Pancreas (tissue), 10 donors: ENCODE results near the gene SLCO3A1. TPM values are rescaled to one million over a fixed set of nuclear protein-coding genes. Genes with fewer than 3 reads are reported as not detected.

Experiments used
- ATAC-seq, 4 donors: fragments of 200-7000 bp; cut with Tn5 transposase; one replicate each; pipeline versions ENCODE4 v1.8.0 to v1.9.1; 2020; ENCODE audit warnings: mild to moderate bottlenecking in 4 of 4, moderate library complexity in 4 of 4
- DNase-seq, 6 donors: peaks; one replicate each; pipeline ENCODE4 v3.0.0-alpha.2; 2020
- FAIRE-seq: peaks from 2 replicates; lab custom pipeline; 2012; peaks lifted over from hg19 to GRCh38; lab: Jason Lieb, UNC
- H3K27ac ChIP-seq, 4 donors: fragments of 200-600 bp; sonication (generic); 1 replicate in 3 of 4; 2 replicates in 1 of 4; pipeline versions ENCODE4 v1.5.0 to v1.8.0; 2020
- H3K27me3 ChIP-seq, 4 donors: fragments of 200-600 bp; one replicate each; pipeline ENCODE4 v1.8.0; 2021
- H3K36me3 ChIP-seq, 3 donors: fragments of 200-600 bp; sonication (generic) in 1 of 3; one replicate each; pipeline versions ENCODE4 v1.5.0 to v1.8.0; 2020 to 2021
- H3K4me1 ChIP-seq, 3 donors: fragments of 200-600 bp; one replicate each; pipeline ENCODE4 v1.8.0; 2021
- H3K4me3 ChIP-seq, 4 donors: fragments of 200-600 bp; sonication (generic) in 2 of 4; one replicate each; pipeline versions ENCODE4 v1.5.0 to v1.8.0; 2020 to 2021
- H3K9me3 ChIP-seq, 4 donors: fragments of 200-600 bp; one replicate each; pipeline ENCODE4 v1.8.0; 2021
- CTCF ChIP-seq, 4 donors: fragments of 200-600 bp; sonication (generic) in 3 of 4; IDR thresholded peaks; one replicate each; pipeline versions ENCODE4 v1.5.0 to v1.8.0; 2021; ENCODE audit warnings: antibody characterized with exemption in 4 of 4
- WGBS, 2 donors: extraction: QIAGEN DNeasy Blood & Tissue Kit; methylation state at CpG; one replicate each; pipeline ENCODE4 v1.1.7; 2013; 5-methylcytosine and 5-hydroxymethylcytosine counted together
- intact Hi-C, 3 donors: fragments of 100-400 bp; cut with DNase I; formaldehyde crosslinking; loops; one replicate each; pipeline versions ENCODE4 v1.11.1 to v1.14.2; 2022
- polyA plus RNA-seq, 2 donors: library from polyadenylated mRNA; stranded (reverse); fragments of 200-250 nt; gene quantifications; one replicate each; pipeline ENCODE4 v1.2.3, GENCODE V29; 2013
- total RNA-seq, 6 donors: library from RNA; stranded (reverse); fragmentation: NEBNext Ultra II Directional in 4 of 6; extraction: Animal tissue kit (Norgen Biotek cat#: 25700) in 4 of 6; gene quantifications; one replicate each; pipeline versions ENCODE4 v1.2.1 to v1.2.4, GENCODE V29; 2021 to 2023
- donor health status: healthy with polysubstance abuse.
- donor health status: DM: no; HTN: no; CAD: no; lungs with moderate emphysema.
- donor health status: DM: no; HTN: no; CAD: no.
- donor health status: control.
- donor health status: control.
- donor health status: Bipolar disorder and iron deficiency.
- donor health status: DM: yes; HTN: yes; CAD: no.
- donor health status: DM: no; HTN: no; CAD: no.
- donor health status: DM: no; HTN: no; CAD: no.
- donor health status: DM: yes; HTN: yes; CAD: no.

The SLCO3A1 gene
- total and polyA plus RNA-seq, 8 donors = 3.4 to 15.5 (median 6.7) TPM

GRCh38 chr15:91970142-91970541 lies 116.6 kb downstream of the SLCO3A1 start:
- 65 to 70% methylated on average over 7 of the region's 7 CpGs for WGBS, 2 donors
- Histone ChIP-seq H3K27me3 (no peaks in the 10 kb centered on the region), H3K4me3 (no peak overlapping the region), H3K4me1 (no peaks in the 10 kb centered on the region), H3K27ac (no peak overlapping the region), H3K36me3 (no peaks in the 10 kb centered on the region), H3K9me3 (no peaks in the 10 kb centered on the region)
- no peak for TF ChIP-seq CTCF (IDR thresholded peaks at IDR 0.05)
- peak in 2 of 4 donors; percentile 18 to 22 for ATAC-seq
- no peak for FAIRE-seq
- DNase-seq = no peak
- intact Hi-C loops = no loop called here

DNA sequence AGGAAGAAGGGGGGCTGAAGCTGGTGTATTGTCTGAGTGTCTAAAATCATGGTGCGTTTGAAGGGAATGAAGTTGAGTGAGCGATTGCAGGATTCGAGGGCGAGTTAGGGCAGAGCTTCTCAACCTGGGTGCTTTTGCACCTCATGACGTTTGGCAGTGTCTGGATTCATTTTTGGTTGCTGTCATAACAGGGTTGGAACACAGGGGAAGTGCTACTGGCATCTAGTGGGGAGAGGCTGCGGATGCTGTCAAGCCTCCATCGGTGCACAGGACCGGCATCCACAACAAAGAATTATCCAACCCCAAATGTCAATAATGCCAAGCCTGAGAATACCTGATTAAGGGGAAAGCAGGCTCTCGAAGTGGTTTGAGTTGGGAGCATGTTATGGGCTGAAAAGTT lies 120.0 kb downstream of the SLCO3A1 start:
- Histone ChIP-seq H3K9me3 (no peaks in the 10 kb centered on the region), H3K36me3 (no peaks in the 10 kb centered on the region), H3K4me3 (no peak overlapping the region), H3K27me3 (no peaks in the 10 kb centered on the region), H3K27ac (no peak overlapping the region), H3K4me1 (no peaks in the 10 kb centered on the region)
- no peak for TF ChIP-seq CTCF (IDR thresholded peaks at IDR 0.05)
- intact Hi-C loops = no loop called here
- ATAC-seq (no peak), DNase-seq (no peak), FAIRE-seq (no peak)
- 54 to 67% methylated on average over 9 of the region's 9 CpGs for WGBS, 2 donors

GRCh38 chr15:91974321-91974720 lies 120.8 kb downstream of the SLCO3A1 start:
- no peak overlapping the region for H3K27ac ChIP-seq
- WGBS, 2 donors = 60 to 63% methylated on average over 6 of the region's 6 CpGs
- no peak for TF ChIP-seq CTCF (IDR thresholded peaks at IDR 0.05)
- H3K4me3 ChIP-seq = no peak overlapping the region
- no peaks in the 10 kb centered on the region for H3K36me3 ChIP-seq
- intact Hi-C loops = no loop called here
- ATAC-seq = peak in 3 of 4 donors; percentile 51 to 78 (median 71)
- no peak for FAIRE-seq
- no peak for DNase-seq
- no peaks in the 10 kb centered on the region for H3K4me1 ChIP-seq
- H3K9me3 ChIP-seq = no peaks in the 10 kb centered on the region
- no peaks in the 10 kb centered on the region for H3K27me3 ChIP-seq

GRCh38 chr15:91975241-91975978 lies 121.9 kb downstream of the SLCO3A1 start:
- Histone ChIP-seq H3K4me3 (no peak overlapping the region), H3K27me3 (no peaks in the 10 kb centered on the region), H3K36me3 (no peaks in the 10 kb centered on the region), H3K4me1 (no peaks in the 10 kb centered on the region), H3K27ac (no peak overlapping the region), H3K9me3 (no peaks in the 10 kb centered on the region)
- 56 to 61% methylated on average over 7 of the region's 7 CpGs for WGBS, 2 donors
- TF ChIP-seq CTCF (IDR thresholded peaks at IDR 0.05) = no peak
- FAIRE-seq (no peak), ATAC-seq (peak in 3 of 4 donors; percentile 12 to 25 (median 19)), DNase-seq (no peak)
- intact Hi-C loops = no loop called here

- no peaks in the 10 kb centered on the region for H3K9me3 ChIP-seq
- DNase-seq = no peak
- intact Hi-C loops = no loop called here
- H3K27me3 ChIP-seq = no peaks in the 10 kb centered on the region
- FAIRE-seq = no peak
- ATAC-seq = no peak
- no peak overlapping the region for H3K27ac ChIP-seq
- H3K36me3 ChIP-seq = no peaks in the 10 kb centered on the region
- H3K4me3 ChIP-seq = no peak overlapping the region
- TF ChIP-seq CTCF (IDR thresholded peaks at IDR 0.05) = no peak
- WGBS, 2 donors = 65 to 69% methylated on average over 2 of the region's 2 CpGs
- H3K4me1 ChIP-seq = no peaks in the 10 kb centered on the region
Observed at GRCh38 chr15:91976966-91977365, 123.5 kb downstream of the SLCO3A1 start.
